GM23248 (cell line): ENCODE measurements around the gene LAMA2. TPM values are rescaled to one million over a fixed set of nuclear protein-coding genes. Genes with fewer than 3 reads are reported as not detected.
A peak's percentile ranks its signal among the peaks of the same experiment; 100 is the strongest.

Experiments used
- DNase-seq: peaks from one replicate; pipeline ENCODE4 v3.0.0-alpha.2; 2015
- H2AFZ ChIP-seq: fragments of 200-600 bp; sonication (generic); 2 replicates; pipeline ENCODE4 v1.6.1; 2016; ENCODE audit warnings: antibody characterized with exemption
- H3F3A ChIP-seq: fragments of 200-600 bp; sonication (generic); 2 replicates; pipeline ENCODE4 v1.6.1; 2016; ENCODE audit warnings: mild to moderate bottlenecking, antibody characterized with exemption, mixed run types; ENCODE audit not compliant: insufficient read depth
- H3K27ac ChIP-seq: fragments of 200-600 bp; sonication (generic); 2 replicates; pipeline ENCODE4 v1.5.1; 2016; ENCODE audit warnings: mild to moderate bottlenecking
- H3K27me3 ChIP-seq: fragments of 200-600 bp; sonication (generic); replicated peaks from 2 replicates; pipeline ENCODE4 v1.6.1; 2016; ENCODE audit warnings: mild to moderate bottlenecking; ENCODE audit not compliant: insufficient read depth
- H3K36me3 ChIP-seq: fragments of 200-600 bp; sonication (generic); 2 replicates; pipeline ENCODE4 v1.6.1; 2016; ENCODE audit warnings: low read depth, mild to moderate bottlenecking
- H3K4me1 ChIP-seq: fragments of 200-600 bp; sonication (generic); 2 replicates; pipeline ENCODE4 v1.6.1; 2016; ENCODE audit warnings: mild to moderate bottlenecking; ENCODE audit not compliant: insufficient read depth
- H3K4me2 ChIP-seq: fragments of 200-600 bp; sonication (generic); one replicate; pipeline ENCODE4 v1.6.1; 2016; ENCODE audit warnings: mild to moderate bottlenecking; ENCODE audit not compliant: unreplicated experiment
- H3K4me3 ChIP-seq: fragments of 200-600 bp; sonication (generic); 2 replicates; pipeline ENCODE4 v1.5.1; 2016; ENCODE audit warnings: mild to moderate bottlenecking
- H3K79me2 ChIP-seq: fragments of 200-600 bp; sonication (generic); 2 replicates; pipeline ENCODE4 v1.6.1; 2016; ENCODE audit warnings: mild to moderate bottlenecking; ENCODE audit not compliant: insufficient read depth
- H3K9ac ChIP-seq: fragments of 200-600 bp; sonication (generic); 2 replicates; pipeline ENCODE4 v1.6.1; 2016; ENCODE audit warnings: mild to moderate bottlenecking
- H3K9me2 ChIP-seq: fragments of 200-600 bp; sonication (generic); 2 replicates; pipeline ENCODE4 v1.6.1; 2016; ENCODE audit warnings: mixed run types, mild to moderate bottlenecking, moderate library complexity; ENCODE audit not compliant: insufficient read depth
- H3K9me3 ChIP-seq: fragments of 200-600 bp; sonication (generic); one replicate; pipeline ENCODE4 v1.6.1; 2017; ENCODE audit warnings: low read depth
- H4K20me1 ChIP-seq: fragments of 200-600 bp; sonication (generic); 2 replicates; pipeline ENCODE4 v1.6.0; 2016; ENCODE audit not compliant: insufficient read depth
- EZH2 ChIP-seq: fragments of 200-600 bp; sonication (generic); IDR thresholded peaks from 2 replicates; pipeline ENCODE4 v1.6.1; 2018; ENCODE audit warnings: antibody characterized with exemption, mild to moderate bottlenecking; ENCODE audit not compliant: insufficient read depth, poor library complexity, severe bottlenecking
- EZH2phosphoT487 ChIP-seq: fragments of 200-600 bp; sonication (generic); IDR thresholded peaks from 2 replicates; pipeline ENCODE4 v1.6.1; 2018; ENCODE audit warnings: antibody characterized with exemption, moderate library complexity, mild to moderate bottlenecking, low read depth; ENCODE audit not compliant: insufficient read depth
- WGBS, 2 experiments: methylation state at CpG; one replicate each; pipeline ENCODE4 v1.1.6; 2015 to 2017; ENCODE audit warnings: low lambda C conversion rate in 2 of 2, low coverage in 1 of 2; ENCODE audit errors: missing lambda C conversion rate in 2 of 2; 5-methylcytosine and 5-hydroxymethylcytosine counted together
- in situ Hi-C: fragments of 300-500 bp; cut with MboI; formaldehyde crosslinking; loops from 2 replicates; pipeline ENCODE4 v1.15.0; 2020
- polyA plus RNA-seq: library from polyadenylated mRNA; unstranded; fragments of >200 nt; fragmentation: Nextera tagmentation; extraction: Ambion mirVana; gene quantifications from 2 replicates; pipeline ENCODE4 v1.2.1, GENCODE V29; 2016
- total RNA-seq: library from RNA; depleted of rRNA; stranded (reverse); fragments of >200 nt; shearing (Covaris generic); gene quantifications from 2 replicates; pipeline ENCODE4 v1.2.3, GENCODE V29; 2014

Gene LAMA2
- total and polyA plus RNA-seq, 2 experiments from 2014 or later = 8.3 to 31.1 TPM

- Histone ChIP-seq H3K4me1 (0 out of 2 replicates have a peak, but pooled peaks cover 13% of the 10 kb centered on the region), H2AFZ (no peak overlapping the region), H3K27ac (no peak overlapping the region), H3K4me3 (no peak overlapping the region), H3K36me3 (no peaks in the 10 kb centered on the region), H4K20me1 (no peaks in the 10 kb centered on the region), H3K9ac (no peak overlapping the region), H3F3A (no peaks in the 10 kb centered on the region), H3K79me2 (no peaks in the 10 kb centered on the region), H3K4me2 (no peak overlapping the region), H3K9me2 (no peaks in the 10 kb centered on the region), H3K9me3 (no peaks in the 10 kb centered on the region), H3K27me3 (no peaks in the 10 kb centered on the region)
- DNase-seq = no peak
- in situ Hi-C loops = no loop called here
- 94 to 96% methylated on average over 2 of the region's 2 CpGs for WGBS, 2 experiments
- TF ChIP-seq EZH2 = no peak
- no peak for TF ChIP-seq EZH2phosphoT487
Observed at GRCh38 chr6:129356129-129356528, 473.2 kb downstream of the LAMA2 start.

- peak; percentile 7 for DNase-seq
- Histone ChIP-seq H3K79me2 (no peaks in the 10 kb centered on the region), H3K4me3 (no peak overlapping the region), H3K9me3 (no peaks in the 10 kb centered on the region), H3K4me2 (no peak overlapping the region), H4K20me1 (no peaks in the 10 kb centered on the region), H3K27me3 (no peaks in the 10 kb centered on the region), H3K4me1 (0 out of 2 replicates have a peak, but pooled peaks cover 7% of the 10 kb centered on the region), H2AFZ (no peak overlapping the region), H3F3A (no peaks in the 10 kb centered on the region), H3K9ac (no peak overlapping the region), H3K9me2 (no peaks in the 10 kb centered on the region), H3K27ac (no peak overlapping the region), H3K36me3 (no peaks in the 10 kb centered on the region)
- WGBS, 2 experiments = 54 to 63% methylated on average over 2 of the region's 2 CpGs
- in situ Hi-C loops = no loop called here
- TF ChIP-seq EZH2 = no peak
- no peak for TF ChIP-seq EZH2phosphoT487
Observed at GRCh38 chr6:129359811-129360681, 477.1 kb downstream of the LAMA2 start.

GRCh38 chr6:129360682-129360955 lies 477.7 kb downstream of the LAMA2 start:
- Histone ChIP-seq H3F3A (no peaks in the 10 kb centered on the region), H3K79me2 (no peaks in the 10 kb centered on the region), H3K27ac (no peak overlapping the region), H3K9me3 (no peaks in the 10 kb centered on the region), H3K9ac (no peak overlapping the region), H3K4me1 (0 out of 2 replicates have a peak, but pooled peaks cover 7% of the 10 kb centered on the region), H4K20me1 (no peaks in the 10 kb centered on the region), H3K27me3 (no peaks in the 10 kb centered on the region), H2AFZ (no peak overlapping the region), H3K36me3 (no peaks in the 10 kb centered on the region), H3K4me2 (no peak overlapping the region), H3K9me2 (no peaks in the 10 kb centered on the region), H3K4me3 (no peak overlapping the region)
- no peak for DNase-seq
- in situ Hi-C loops = no loop called here
- TF ChIP-seq EZH2 (no peak), EZH2phosphoT487 (no peak)
- WGBS, 2 experiments = 68 to 82% methylated on average over 2 of the region's 2 CpGs

GRCh38 chr6:129364037-129364436 lies 481.1 kb downstream of the LAMA2 start:
- in situ Hi-C loops = no loop called here
- WGBS, 2 experiments = 99 to 100% methylated on average over 3 of the region's 3 CpGs

More at GRCh38 chr6:129364037-129364436, 481.1 kb downstream of the LAMA2 start:
- Histone ChIP-seq H3K27ac (no peak overlapping the region), H3K9me2 (no peaks in the 10 kb centered on the region), H3K27me3 (no peaks in the 10 kb centered on the region), H3K4me2 (no peak overlapping the region), H3K36me3 (no peaks in the 10 kb centered on the region), H3K4me3 (no peak overlapping the region), H2AFZ (no peak overlapping the region), H3F3A (no peaks in the 10 kb centered on the region), H3K79me2 (no peaks in the 10 kb centered on the region), H4K20me1 (no peaks in the 10 kb centered on the region), H3K4me1 (0 out of 2 replicates have a peak, but pooled peaks cover 7% of the 10 kb centered on the region), H3K9ac (no peak overlapping the region), H3K9me3 (no peaks in the 10 kb centered on the region)
- TF ChIP-seq EZH2 (no peak), EZH2phosphoT487 (no peak)
- DNase-seq = no peak
